Activated CD8-positive, alpha-beta T cell treated with anti-CD3 and anti-CD28 coated beads, Interleukin-2, amount 10 ng/mL, durations not matched to agents 7 days and 5 days (primary cell): ENCODE data around the gene CSNK1A1. TPM values are rescaled to one million over a fixed set of nuclear protein-coding genes. Genes with fewer than 3 reads are reported as not detected.

Experiments used
- ATAC-seq: fragments of 150-1000 bp; cut with Tn5 transposase; one replicate; pipeline ENCODE4 v1.10.0; 2021; ENCODE audit warnings: moderate library complexity
- CTCF ChIA-PET: fragments of 350-600 bp; sonication (Branson Sonifier 250); formaldehyde crosslinking; loops from one replicate; lab custom pipeline; 2021; ENCODE audit warnings: antibody characterized with exemption; lab: Charles Lee
- POLR2A ChIA-PET: fragments of 350-600 bp; sonication (Branson Sonifier 250); formaldehyde crosslinking; loops from one replicate; lab custom pipeline; 2021; ENCODE audit warnings: antibody characterized with exemption; lab: Charles Lee
- DNase-seq: peaks from one replicate; pipeline ENCODE4 v3.0.0-alpha.2; 2020
- H3K27ac Mint-ChIP-seq: one replicate; pipeline ENCODE4 v1.8.0; 2021; ENCODE audit warnings: mild to moderate bottlenecking, mixed read lengths
- H3K27me3 Mint-ChIP-seq: one replicate; pipeline ENCODE4 v1.8.0; 2021; ENCODE audit warnings: low read depth, mixed read lengths
- H3K36me3 Mint-ChIP-seq: one replicate; pipeline ENCODE4 v1.8.0; 2021; ENCODE audit warnings: low read depth, mixed read lengths
- H3K4me1 Mint-ChIP-seq: one replicate; pipeline ENCODE4 v1.8.0; 2021; ENCODE audit warnings: low read depth, mixed read lengths
- H3K4me3 Mint-ChIP-seq: one replicate; pipeline ENCODE4 v1.8.0; 2021; ENCODE audit warnings: mild to moderate bottlenecking, mixed read lengths
- H3K9me3 Mint-ChIP-seq: one replicate; pipeline ENCODE4 v1.8.0; 2022; ENCODE audit warnings: mixed read lengths; ENCODE audit not compliant: insufficient read depth
- total RNA-seq, 2 experiments: library from RNA; stranded (reverse); gene quantifications; one replicate each; pipeline ENCODE4 v1.2.3, GENCODE V29; 2021

CSNK1A1 gene
- total RNA-seq, 2 experiments from 2014 or later: 163 to 177 TPM

DNA sequence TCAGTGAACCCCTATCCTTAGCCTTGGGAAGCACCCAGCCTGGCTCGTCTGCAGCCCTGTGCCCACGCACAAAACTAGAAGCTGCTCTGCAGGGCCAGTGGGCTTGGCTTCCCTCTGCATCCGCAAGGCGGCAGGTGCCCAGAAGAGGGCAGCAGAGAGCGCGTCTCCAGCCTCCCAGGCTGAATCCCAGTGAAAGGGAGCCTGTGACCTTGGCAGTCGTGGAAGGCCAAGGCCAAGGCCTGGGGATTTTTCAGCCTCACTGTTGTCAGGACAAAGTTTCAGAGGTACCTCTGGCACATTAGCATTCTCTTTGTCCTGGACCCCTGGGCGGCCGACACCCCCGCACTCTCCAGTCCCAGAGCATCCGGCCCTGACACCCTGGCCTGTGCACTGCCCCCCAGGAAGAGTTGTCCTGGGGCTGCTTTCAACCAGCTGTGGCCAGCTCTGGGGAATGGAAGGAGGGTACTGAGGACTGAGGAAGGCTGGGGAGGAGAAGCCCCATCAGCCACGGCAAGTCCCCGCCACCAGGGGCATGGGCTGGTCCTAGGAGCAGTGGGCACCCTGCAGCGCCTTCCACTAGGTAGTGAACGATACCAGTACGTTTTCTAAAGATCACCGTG is 108.6 kb downstream of the CSNK1A1 start:
- ChIA-PET CTCF (interaction anchor here (0.6 to 5.3 kb wide), 16 partner anchors 10 to 176 kb away, joined by 3 to 39 read pairs (median 4); partner anchors contain the start of gene CSNK1A1), POLR2A (no interaction called here)
- H3K9me3 Mint-ChIP-seq: no peaks in the 10 kb centered on the region
- no peaks in the 10 kb centered on the region for H3K27me3 Mint-ChIP-seq
- H3K4me1 Mint-ChIP-seq: peaks cover 9% of the 10 kb centered on the region
- DNase-seq (peak; percentile 76), ATAC-seq (peak; percentile 82)
- H3K4me3 Mint-ChIP-seq: no peak overlapping the region
- H3K36me3 Mint-ChIP-seq: no peaks in the 10 kb centered on the region
- H3K27ac Mint-ChIP-seq: no peak overlapping the region

Other genes with a start within 250 kb of the CSNK1A1 start
- gene GRPEL2, start 205.9 kb downstream of the CSNK1A1 start, total RNA-seq: 10 to 100 TPM; 29.9 to 30.0 TPM
- 10 to 100 TPM; 33.9 to 35.0 TPM for gene PCYOX1L, start 193.4 kb downstream of the CSNK1A1 start, total RNA-seq
- not detected for gene IL17B, start 172.1 kb downstream of the CSNK1A1 start, total RNA-seq
- 1 to 10 TPM; 1.0 to 1.4 TPM for gene ARHGEF37, start 30.1 kb upstream of the CSNK1A1 start, total RNA-seq
- gene PPARGC1B, start 178.9 kb upstream of the CSNK1A1 start, total RNA-seq: 1 to 10 TPM; 9.4 to 9.6 TPM